IPS DF 4.7 (cell line): ENCODE results near the gene CREM.

ENCODE experiments used
- DNase-seq: peaks from one replicate; pipeline ENCODE4 v3.0.0-alpha.2; 2013; ENCODE audit warnings: low spot score; ENCODE audit errors: extremely low read depth

Gene CREM

DNA sequence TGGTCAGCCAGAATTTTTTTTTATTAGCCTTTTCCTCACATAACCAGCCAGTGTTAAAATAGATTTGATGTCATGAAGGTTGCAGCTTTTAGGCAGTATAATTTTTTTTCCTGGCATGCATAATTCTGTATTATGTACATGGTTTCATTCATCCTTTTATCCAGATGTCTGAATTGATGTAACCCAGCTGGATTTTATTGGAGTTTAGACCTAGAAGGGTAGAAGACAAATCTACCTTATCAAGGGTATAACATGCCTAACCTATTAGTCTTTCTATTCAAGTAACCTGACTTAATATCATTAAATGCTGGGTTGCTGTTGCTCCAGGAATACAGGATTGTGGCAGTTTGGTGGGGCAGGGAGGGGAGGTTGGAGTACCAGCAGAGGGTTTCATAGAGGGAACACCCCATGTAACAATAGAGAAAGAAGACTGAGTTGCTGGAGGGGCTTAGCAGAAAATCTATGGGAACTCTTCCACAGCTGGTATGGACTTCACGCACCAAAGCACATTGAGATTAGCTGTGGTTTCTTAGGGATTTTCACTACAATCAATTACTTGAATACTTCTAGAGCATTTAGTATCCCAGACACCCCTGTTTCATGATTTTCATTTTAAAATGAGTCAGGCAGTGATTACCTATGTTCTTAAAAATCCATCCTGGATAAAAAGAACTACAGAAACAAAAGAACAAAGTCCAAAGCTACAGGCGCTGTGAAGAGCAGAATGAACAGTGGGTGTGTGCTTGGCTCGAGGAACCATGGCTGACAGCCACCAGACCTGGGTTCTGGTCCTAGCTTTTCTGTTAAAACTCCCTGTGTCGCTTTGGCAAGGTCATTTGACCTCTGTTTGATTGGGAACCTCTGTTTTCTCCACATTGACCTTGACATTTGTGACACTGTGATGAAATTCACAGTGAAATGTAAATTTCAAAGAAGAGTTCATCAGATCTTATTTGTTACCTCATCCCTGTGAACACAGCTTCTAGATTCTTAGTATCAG is 93.5 kb downstream of the CREM start:
- DNase-seq: no peak

DNA sequence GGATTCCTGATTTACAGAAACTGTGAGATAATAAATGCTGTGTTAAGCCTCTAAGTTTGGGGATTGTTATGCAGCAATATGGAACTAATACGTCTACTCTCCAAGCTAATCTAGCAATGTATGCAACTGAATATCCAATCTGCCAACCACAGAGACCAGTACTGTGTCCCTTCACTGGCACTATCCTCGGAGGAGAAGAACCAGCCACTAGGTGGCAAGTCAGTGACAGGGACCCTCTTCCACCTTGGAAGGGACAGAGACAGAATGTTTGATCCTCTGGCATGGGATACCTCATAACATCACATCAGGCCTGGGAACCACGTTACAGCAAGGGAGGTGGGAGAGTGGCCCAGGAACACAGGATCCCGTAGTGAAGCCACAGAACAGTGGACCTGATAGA is 96.4 kb downstream of the CREM start:
- no peak for DNase-seq

- no peak for DNase-seq
Observed at GRCh38 chr10:35224045-35224740, 97.5 kb downstream of the CREM start.

DNA sequence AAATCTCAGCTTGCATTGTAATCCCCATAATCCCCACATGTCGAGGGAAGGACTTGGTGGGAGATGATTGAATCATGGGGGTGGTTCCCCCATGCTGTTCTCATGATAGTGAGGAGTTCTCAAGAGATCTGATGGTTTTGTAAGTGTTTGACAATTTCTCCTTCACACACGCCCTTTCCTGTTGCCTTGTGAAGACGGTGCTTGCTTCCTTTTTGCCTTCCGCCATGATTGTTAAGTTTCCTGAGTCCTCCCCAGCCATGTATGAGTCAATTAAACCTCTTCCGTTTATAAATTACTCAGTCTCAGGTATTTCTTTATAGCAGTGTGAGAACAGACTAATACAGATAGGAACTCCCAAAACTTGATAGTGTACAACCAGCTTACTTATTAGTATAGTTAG is 98.6 kb downstream of the CREM start:
- DNase-seq: no peak

DNA sequence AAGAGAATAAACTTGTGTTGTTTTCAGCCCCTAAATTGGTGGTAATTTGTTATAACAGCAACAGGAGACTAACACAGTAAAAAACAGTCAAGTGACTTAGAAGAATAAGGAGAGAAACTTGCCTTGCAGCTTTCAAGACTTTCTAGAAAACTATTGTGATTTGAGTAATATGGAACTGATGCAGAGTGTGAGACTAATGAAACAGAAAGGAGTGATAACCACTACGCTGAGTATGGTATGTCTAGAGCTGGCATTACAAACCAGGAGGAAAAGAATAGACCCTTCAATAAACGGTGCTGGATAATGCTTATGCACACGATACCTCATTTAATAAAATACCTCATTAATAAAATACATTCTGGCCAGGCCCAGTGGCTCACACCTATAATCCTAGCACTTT is 99.9 kb downstream of the CREM start:
- DNase-seq: no peak

DNA sequence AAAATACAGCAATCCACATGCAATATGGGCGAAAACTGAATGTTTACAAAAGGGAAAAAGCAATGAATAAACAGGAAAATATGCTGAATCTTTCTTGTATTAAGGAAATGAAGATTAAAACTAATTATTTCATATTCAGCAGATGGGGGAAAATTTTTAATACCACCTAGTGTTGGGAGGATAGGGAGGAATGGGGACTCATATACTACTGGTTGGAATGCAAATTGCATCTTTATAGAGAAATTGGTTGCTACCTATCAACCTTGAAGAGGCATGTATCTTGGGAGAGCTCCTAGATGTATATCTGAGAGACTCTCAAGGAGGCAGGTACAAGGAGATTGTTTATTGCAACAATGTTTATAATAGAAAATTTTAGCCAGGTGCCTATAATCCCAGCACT is 101.4 kb downstream of the CREM start:
- DNase-seq: no peak

GRCh38 chr10:35231646-35232045 is 105.0 kb downstream of the CREM start:
- DNase-seq: no peak

- DNase-seq: no peak
Observed at GRCh38 chr10:35232527-35232926, 105.9 kb downstream of the CREM start.

- no peak for DNase-seq
Observed at GRCh38 chr10:35234073-35234472, 107.4 kb downstream of the CREM start.

DNA sequence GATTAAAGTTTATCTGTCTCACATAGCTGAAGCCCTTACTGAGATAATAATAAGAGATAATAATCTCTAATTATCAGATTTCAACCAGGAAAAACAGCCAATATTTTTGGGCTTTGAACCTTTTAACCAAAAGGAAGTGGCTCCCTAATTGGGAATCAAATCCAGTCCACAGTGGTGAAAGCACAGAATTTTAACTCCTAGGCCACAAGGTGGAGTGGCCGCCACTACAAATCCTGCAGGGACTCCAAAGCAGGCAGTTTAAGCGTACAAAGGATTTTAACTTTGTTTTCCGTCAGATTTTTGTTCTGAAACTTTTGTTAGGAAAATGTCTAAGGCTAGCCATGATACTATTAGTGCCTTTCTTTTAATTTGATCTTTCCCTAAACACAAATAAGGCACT is 110.1 kb downstream of the CREM start:
- DNase-seq: no peak

- DNase-seq: no peak
Observed at GRCh38 chr10:35237766-35238512, 111.3 kb downstream of the CREM start.

DNA sequence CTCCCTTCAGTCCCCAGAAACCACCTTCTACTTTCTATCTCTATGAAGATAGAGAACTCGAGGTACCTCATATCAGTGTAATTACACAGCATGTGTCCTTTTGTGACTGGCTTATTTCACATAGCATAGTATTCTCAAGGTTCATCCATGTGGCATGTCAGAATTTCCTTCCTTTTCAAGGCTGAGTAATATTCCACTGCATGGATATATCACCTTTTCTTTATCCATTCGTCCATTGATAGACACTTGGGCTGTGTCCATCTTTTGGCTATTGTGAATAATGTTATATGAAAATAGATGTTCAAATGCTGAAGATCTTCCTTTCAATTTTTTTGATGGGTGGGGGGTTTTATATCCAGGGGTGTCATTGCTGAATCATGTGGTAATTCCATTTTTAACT is 117.9 kb downstream of the CREM start:
- no peak for DNase-seq

DNA sequence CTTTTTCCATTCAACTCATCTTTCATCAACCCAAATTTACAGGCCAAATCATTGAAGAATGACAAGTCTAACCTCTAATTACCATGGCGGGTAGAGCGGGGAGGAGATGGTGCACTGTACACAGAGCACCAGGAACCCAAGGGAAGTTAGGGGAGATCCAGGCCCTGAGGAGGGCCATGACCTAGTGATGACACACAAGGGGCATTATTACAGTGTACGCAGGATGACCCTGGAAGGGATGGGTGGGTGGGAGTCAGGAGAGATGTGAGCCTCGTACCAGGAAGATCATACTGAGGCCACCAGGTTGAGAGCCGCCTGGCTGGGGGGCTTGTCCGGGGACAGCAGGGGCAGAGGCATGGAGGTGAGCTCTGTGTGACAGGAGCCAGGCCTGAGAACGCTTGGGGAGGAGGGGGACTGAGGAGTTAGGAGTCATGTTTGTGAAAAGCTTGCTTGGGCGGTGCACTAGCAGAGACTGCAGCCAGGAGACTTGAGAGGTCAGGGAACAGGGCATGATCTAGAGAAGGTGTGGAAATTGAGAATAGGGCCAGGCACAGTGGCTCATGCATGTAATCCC is 120.2 kb downstream of the CREM start:
- no peak for DNase-seq

DNA sequence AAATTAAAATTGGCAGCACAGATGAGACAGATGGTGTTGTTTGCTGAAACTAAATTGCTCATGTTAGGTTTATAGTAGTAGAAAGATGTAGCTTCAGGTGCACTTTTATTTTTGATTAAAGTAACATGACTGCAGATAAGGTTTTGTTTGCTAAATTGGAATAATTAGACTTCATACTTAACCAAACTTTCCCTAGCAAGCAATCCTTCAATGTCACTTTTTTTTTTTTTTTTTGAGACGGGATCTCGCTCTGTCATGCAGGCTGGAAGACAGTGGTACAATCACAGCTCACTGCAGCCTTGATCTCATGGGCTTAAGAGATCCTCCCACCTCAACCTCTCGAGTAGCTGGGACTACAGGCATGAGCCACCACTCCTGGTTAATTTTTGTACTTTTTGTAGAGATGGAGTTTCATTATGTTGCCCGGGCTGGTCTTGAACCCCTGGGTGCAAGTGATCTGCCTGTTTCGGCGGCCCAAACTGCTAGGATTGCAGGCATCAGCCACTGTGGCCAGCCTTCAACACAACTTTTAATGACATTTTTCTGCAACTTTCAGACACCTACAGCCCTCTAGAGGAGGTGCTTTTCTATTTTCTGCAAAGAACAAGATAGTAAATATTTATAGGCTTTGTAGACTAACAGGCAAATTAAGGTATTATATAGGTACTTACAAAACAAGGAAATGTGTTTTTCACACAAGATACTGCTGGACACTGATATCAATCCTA is 124.9 kb downstream of the CREM start:
- DNase-seq: no peak

- no peak for DNase-seq
Observed at GRCh38 chr10:35257057-35257983, 130.7 kb downstream of the CREM start.

GRCh38 chr10:35259769-35260397 is 133.2 kb downstream of the CREM start:
- DNase-seq: no peak

DNA sequence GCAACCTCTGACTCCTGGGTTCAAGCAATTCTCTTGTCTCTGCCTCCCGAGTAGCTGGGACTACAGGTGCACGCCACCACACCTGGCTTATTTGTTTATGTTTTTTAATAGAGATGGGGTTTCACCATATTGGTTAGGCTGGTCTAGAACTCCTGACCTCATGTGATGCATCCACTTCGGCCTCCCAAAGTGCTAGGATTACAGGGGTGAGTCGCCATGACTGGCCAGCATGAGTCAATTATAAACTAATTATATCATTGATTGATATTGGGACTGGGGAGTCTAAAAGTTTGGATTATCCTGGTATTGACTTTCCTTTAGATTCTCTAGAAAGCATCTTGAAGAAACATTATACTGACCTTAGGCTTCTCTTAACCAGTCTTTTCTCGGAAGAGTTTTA is 135.8 kb downstream of the CREM start:
- DNase-seq: no peak
